ENCODE results near the gene FOXG1. TPM values are rescaled to one million over a fixed set of nuclear protein-coding genes. Genes with fewer than 3 reads are reported as not detected.

Gene FOXG1
- total and polyA plus RNA-seq, 2 donors (not counting 3 experiments of a cell fraction or from before 2014, with no cell fraction given), result not detected

DNA sequence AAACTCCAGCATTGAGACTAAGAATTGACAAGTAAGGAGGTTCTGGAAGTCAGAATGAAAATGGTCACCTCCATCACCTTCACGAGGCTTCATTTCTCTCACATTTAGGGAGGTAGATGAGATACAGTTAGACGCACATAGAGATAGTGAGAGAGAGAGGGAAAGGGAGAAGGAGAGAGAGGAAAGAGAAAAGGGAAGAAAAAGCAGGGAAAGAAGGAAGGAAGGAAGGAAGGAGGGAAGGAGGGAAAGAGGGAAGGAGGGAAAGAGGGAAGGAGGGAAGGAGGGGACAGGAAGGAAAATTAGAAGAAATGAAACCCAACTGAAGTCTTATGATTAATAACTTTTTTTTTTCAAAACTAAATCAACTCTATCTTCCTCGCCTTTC lies 10.7 kb upstream of the FOXG1 start:
- H3K27me3 ChIP-seq (ENCODE audit: control insufficient read depth in 2 of 2, insufficient read depth in 2 of 2, low read length in 2 of 2), result peaks cover 54 to 76% of the 10 kb centered on the region in 2 experiments
- H3K4me1 ChIP-seq (ENCODE audit: control insufficient read depth, extremely low read depth, insufficient read depth, low read length), result peaks cover 3% of the 10 kb centered on the region
- H3K4me2 ChIP-seq (ENCODE audit: insufficient read depth, low read length), result no peak overlapping the region
- no peak overlapping the region for H3K4me3 ChIP-seq (replicated peaks in 1 of 3; ENCODE audit: insufficient read depth in 1 of 3, low read depth in 1 of 3, low read length in 3 of 3)
- no TSS peak for BruUV-seq (replicated peaks)
- POLR2A ChIA-PET, result no interaction called here
- no peak for DNase-seq (ENCODE audit: low read depth, low spot score)
- FAIRE-seq, result no peak
- intact Hi-C loops (cut with micrococcal nuclease) (loop anchor here (2.0 to 10.0 kb wide), 4 partner anchors 261 to 1769 kb away; no protein-coding TSS in a partner anchor), dilution Hi-C loops (cut with MboI; ENCODE audit: extremely low pct_ligation_motif_present, low sequenced_read_pairs) (no loop called here)
- H4K20me1 ChIP-seq (replicated peaks; ENCODE audit: control insufficient read depth, extremely low read depth, insufficient read depth, low read length), result no peaks in the 10 kb centered on the region
- H3K36me3 ChIP-seq (ENCODE audit: control insufficient read depth in 2 of 2, extremely low read depth in 1 of 2, insufficient read depth in 2 of 2, low read length in 2 of 2), result no peaks in the 10 kb centered on the region
- no peak overlapping the region for H3K27ac ChIP-seq (ENCODE audit: insufficient read depth, low read depth, low read length)
- no peaks in the 10 kb centered on the region for H3K9me1 ChIP-seq (replicated peaks; ENCODE audit: control insufficient read depth, extremely low read depth, insufficient read depth, low read length)
- H3K9ac ChIP-seq (replicated peaks; ENCODE audit: extremely low read depth, insufficient read depth, low read length), result no peak overlapping the region
- H2AFZ ChIP-seq (ENCODE audit: low read depth, low read length), result no peak overlapping the region
- TF ChIP-seq MYC (IDR thresholded peaks at IDR 0.05; ENCODE audit: low read depth, low read length), result no peak
- TF ChIP-seq, protein P1, sequence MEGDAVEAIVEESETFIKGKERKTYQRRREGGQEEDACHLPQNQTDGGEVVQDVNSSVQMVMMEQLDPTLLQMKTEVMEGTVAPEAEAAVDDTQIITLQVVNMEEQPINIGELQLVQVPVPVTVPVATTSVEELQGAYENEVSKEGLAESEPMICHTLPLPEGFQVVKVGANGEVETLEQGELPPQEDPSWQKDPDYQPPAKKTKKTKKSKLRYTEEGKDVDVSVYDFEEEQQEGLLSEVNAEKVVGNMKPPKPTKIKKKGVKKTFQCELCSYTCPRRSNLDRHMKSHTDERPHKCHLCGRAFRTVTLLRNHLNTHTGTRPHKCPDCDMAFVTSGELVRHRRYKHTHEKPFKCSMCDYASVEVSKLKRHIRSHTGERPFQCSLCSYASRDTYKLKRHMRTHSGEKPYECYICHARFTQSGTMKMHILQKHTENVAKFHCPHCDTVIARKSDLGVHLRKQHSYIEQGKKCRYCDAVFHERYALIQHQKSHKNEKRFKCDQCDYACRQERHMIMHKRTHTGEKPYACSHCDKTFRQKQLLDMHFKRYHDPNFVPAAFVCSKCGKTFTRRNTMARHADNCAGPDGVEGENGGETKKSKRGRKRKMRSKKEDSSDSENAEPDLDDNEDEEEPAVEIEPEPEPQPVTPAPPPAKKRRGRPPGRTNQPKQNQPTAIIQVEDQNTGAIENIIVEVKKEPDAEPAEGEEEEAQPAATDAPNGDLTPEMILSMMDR (IDR thresholded peaks at IDR 0.05; ENCODE audit: extremely low read depth in 1 of 2, insufficient read depth in 1 of 2, low read depth in 1 of 2, low read length in 2 of 2), result no peak
- H3K79me2 ChIP-seq (ENCODE audit: control insufficient read depth, insufficient read depth, low read length), result no peaks in the 10 kb centered on the region
- H3K9me3 ChIP-seq (replicated peaks; ENCODE audit: control insufficient read depth, insufficient read depth, low read length), result no peaks in the 10 kb centered on the region
- CTCF ChIA-PET, result interaction anchor here (0.9 to 4.4 kb wide), 11 partner anchors 10 to 1515 kb away, joined by 3 to 51 read pairs (median 10); partner anchors contain the start of gene FOXG1

DNA sequence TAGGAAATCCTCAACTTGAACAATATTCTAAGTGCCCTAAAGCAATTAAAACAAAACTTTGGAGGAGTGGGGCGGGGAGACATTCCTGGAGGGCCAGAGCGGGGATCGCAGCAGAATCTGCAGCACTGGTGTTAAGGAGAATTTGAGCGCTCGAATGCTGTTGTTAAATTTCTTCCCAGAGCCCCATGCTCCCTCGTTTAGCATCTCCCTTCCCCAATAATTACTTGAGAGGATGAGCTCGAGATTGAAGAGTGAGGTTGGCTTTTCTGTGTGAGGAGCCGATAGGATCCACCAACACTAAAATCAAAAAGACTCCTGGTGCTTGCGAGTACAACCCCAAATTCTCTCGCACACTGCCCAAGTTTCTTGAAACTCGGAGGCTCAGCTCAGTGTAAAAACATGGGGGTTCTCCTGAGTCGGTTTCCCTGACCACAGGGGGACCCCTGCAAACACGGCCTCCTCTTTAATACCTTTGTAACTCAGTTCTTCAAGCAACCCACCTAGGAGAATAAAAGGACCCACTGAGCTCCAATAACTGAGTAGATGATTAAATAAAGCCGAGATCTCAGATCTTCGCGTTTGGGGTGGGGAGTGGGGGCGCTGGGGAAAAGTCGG lies 10.2 kb upstream of the FOXG1 start:
- no TSS peak for BruUV-seq (replicated peaks)
- H3K36me3 ChIP-seq (ENCODE audit: control insufficient read depth in 2 of 2, extremely low read depth in 1 of 2, insufficient read depth in 2 of 2, low read length in 2 of 2), result no peaks in the 10 kb centered on the region
- H3K4me2 ChIP-seq (ENCODE audit: insufficient read depth, low read length), result no peak overlapping the region
- no peak overlapping the region for H3K27ac ChIP-seq (ENCODE audit: insufficient read depth, low read depth, low read length)
- ChIA-PET POLR2A (no interaction called here), CTCF (interaction anchor here (0.9 to 4.4 kb wide), 36 partner anchors 9 to 1766 kb away, joined by 3 to 51 read pairs (median 5); partner anchors contain the start of gene FOXG1)
- no peaks in the 10 kb centered on the region for H3K9me3 ChIP-seq (replicated peaks; ENCODE audit: control insufficient read depth, insufficient read depth, low read length)
- peak; percentile 93 for TF ChIP-seq EZH2 (IDR thresholded peaks at IDR 0.05; ENCODE audit: borderline replicate concordance, low read depth, low read length, severe bottlenecking)
- TF ChIP-seq, protein P2, sequence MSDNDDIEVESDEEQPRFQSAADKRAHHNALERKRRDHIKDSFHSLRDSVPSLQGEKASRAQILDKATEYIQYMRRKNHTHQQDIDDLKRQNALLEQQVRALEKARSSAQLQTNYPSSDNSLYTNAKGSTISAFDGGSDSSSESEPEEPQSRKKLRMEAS (IDR thresholded peaks at IDR 0.05; ENCODE audit: insufficient read depth, insufficient read length), result no peak
- no peaks in the 10 kb centered on the region for H3K79me2 ChIP-seq (ENCODE audit: control insufficient read depth, insufficient read depth, low read length)
- no peak overlapping the region for H2AFZ ChIP-seq (ENCODE audit: low read depth, low read length)
- intact Hi-C loops (cut with micrococcal nuclease) (loop anchor here (2.0 to 10.0 kb wide), 4 partner anchors 261 to 1768 kb away; no protein-coding TSS in a partner anchor), dilution Hi-C loops (cut with MboI; ENCODE audit: extremely low pct_ligation_motif_present, low sequenced_read_pairs) (no loop called here)
- no peaks in the 10 kb centered on the region for H3K9me1 ChIP-seq (replicated peaks; ENCODE audit: control insufficient read depth, extremely low read depth, insufficient read depth, low read length)
- no peak overlapping the region for H3K9ac ChIP-seq (replicated peaks; ENCODE audit: extremely low read depth, insufficient read depth, low read length)
- no peaks in the 10 kb centered on the region for H4K20me1 ChIP-seq (replicated peaks; ENCODE audit: control insufficient read depth, extremely low read depth, insufficient read depth, low read length)
- peaks cover 3% of the 10 kb centered on the region for H3K4me1 ChIP-seq (ENCODE audit: control insufficient read depth, extremely low read depth, insufficient read depth, low read length)
- FAIRE-seq, result no peak
- DNase-seq (ENCODE audit: low read depth, low spot score), result no peak
- H3K27me3 ChIP-seq (ENCODE audit: control insufficient read depth in 2 of 2, insufficient read depth in 2 of 2, low read length in 2 of 2), result peaks cover 59 to 78% of the 10 kb centered on the region in 2 experiments
- no peak overlapping the region for H3K4me3 ChIP-seq (replicated peaks in 1 of 3; ENCODE audit: insufficient read depth in 1 of 3, low read depth in 1 of 3, low read length in 3 of 3)

Data from endothelial cell of umbilical vein (primary cell).